Measurements from ENCODE around the gene RASA3. TPM values are rescaled to one million over a fixed set of nuclear protein-coding genes. Genes with fewer than 3 reads are reported as not detected.

RASA3 gene
- total RNA-seq, 1 donor from 2014 or later = 11.2 TPM

DNA sequence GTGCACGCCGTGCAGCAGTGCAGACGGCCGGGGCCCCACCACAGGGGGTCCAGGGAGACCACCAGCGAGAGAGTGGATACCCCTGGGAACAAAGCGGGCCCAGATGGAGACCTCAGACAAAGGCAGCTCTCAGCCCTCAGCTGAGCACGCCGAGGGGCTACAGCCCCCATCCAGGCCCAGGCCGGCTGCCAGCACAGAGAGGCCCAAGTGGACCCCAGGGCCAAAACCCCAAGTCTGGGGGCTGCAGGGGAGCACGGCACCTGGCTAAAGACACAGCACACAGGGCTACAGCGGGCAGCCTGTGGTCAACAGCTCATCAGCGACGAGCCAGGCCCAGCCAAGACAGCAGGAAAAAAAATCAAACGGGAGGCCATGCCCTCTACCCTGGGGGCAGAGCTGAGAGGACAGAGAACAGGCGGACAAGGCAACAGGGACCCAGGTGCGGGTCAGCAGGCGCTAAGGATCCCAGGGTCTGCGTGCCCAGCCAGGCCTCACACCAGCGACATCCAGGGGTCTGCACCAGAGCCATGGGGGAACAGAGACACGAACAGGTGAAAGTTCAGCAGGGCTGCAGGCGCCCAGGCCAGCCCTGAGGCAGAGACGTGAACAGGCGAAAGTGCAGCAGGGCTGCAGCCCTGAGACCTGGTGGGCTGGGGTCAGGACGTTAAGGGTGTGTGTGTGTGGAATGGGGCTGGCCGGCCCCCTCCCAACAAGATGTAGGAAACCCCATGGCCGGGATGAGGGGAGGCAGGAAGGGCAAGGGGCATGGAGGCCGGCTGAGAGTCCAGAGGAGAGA lies 34.3 kb downstream of the RASA3 start:
- intact Hi-C loops (cut with DNase I) = no loop called here
- DNase-seq (peak; percentile 37), ATAC-seq (ENCODE audit: poor library complexity) (no peak)

DNA sequence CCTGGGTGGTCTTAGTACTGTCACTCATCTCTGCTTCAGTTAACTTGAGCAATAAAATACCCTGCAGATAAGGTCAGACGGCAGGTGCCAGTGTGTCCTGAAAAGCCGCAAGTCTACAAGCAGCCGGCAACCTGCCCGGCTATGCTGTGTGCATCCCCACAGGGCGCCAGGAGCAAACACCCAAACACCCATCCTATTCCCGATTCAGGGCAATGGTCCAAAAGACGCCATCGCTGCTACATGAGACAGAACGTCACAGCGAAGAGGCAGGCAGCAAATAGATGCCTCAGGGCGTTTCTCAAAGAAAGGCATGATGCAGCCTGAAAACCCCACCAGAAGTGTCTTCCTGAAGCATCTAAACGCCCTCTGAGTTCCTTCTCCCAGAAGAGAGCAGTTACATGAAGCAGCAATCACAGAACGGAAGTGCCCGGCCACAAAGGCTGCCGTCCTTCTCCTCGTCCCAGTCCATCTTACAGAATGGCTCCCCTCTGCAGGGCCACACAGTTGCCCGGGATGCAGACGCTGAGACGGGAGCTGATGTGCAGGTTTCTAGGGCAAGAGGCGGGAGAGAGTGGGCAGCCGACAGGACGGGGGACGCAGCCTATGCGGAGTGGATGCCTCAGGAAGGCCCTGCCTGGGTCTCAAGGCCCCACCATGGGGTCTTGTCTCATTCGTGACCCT lies 35.1 kb downstream of the RASA3 start:
- ATAC-seq (ENCODE audit: poor library complexity) (no peak), DNase-seq (no peak)
- intact Hi-C loops (cut with DNase I) = no loop called here

DNA sequence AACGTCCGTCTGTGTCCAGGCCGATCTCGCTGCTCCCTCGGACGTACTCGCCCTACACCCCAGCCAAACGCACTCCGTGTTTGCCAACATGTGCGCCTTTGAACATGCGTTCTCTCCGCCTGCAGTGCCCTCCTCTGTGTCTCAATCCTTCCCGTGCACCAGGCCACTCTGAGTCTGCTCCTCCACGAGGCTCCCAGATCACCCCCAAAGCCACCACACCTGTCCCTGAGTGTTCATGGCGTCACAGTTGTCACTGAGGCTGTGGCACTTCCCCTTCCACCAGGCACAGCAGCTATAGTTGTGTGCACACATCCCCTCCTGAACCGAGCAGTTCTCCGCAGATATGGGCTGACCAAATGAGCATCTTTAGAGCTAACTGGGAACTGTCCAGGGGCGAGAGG lies 35.6 kb downstream of the RASA3 start:
- DNase-seq = no peak
- no peak for ATAC-seq (ENCODE audit: poor library complexity)
- intact Hi-C loops (cut with DNase I) = no loop called here

DNA sequence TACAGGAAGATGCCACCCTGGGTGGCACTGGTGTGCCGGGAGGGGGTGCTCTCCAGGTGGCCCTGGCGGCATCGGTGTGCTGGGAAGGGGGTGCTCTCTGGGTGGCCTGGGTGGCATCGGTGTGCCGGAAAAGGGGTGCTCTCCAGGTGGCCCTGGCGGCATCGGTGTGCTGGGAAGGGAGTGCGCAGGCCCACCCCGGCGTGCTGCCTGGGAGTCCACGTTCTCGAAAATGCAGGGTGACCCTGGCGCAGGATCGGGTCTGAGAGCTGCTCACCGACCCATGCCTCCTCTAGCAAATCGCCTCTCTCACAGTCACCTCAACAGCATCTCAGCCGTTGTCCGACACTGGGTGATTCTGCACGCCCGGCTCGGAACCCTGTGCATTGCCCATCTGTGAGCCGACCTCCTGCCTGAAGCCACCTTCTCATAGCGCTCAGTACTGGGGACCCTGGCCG lies 36.4 kb downstream of the RASA3 start:
- no peak for DNase-seq
- no peak for ATAC-seq (ENCODE audit: poor library complexity)
- intact Hi-C loops (cut with DNase I) = no loop called here

DNA sequence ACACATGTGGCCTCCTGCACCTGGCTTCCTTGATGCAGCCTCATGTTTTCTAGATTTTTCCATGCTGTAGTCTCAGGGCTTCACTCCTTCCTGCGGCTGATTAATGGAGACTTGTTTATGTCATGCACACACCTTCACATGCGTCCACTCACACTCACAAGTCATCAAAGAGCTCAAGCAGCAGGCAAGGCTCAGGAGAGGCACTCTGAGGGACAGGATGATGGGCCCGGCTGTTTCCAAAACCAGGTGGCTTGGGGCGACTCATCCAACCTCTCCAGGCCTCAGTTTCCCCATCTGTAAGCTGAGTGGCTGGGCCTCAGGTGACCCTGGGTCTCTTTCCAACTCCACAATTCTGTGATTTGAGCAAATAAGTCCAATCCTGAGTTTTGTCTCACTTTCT lies 36.9 kb downstream of the RASA3 start:
- ATAC-seq (ENCODE audit: poor library complexity) = no peak
- intact Hi-C loops (cut with DNase I) = no loop called here
- no peak for DNase-seq

DNA sequence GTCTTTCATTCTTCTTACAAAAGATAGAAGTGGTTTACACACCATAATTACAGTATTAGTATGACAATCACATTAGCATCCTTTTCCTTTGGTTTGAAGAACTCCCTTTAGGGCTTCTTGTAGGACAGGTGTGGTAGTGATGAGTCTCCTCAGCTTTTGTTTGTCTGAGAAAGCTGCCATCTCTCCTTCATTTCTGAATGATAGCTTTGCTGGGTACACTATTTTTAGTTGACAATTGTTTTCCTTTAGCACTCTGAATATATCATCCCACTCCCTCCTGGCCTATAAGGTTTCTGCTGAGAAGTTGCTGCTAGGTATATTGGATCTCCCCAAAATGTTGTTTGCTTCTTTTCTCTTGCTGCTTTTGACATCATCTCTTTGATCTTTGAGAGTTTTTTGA lies 39.3 kb downstream of the RASA3 start:
- DNase-seq = no peak

DNA sequence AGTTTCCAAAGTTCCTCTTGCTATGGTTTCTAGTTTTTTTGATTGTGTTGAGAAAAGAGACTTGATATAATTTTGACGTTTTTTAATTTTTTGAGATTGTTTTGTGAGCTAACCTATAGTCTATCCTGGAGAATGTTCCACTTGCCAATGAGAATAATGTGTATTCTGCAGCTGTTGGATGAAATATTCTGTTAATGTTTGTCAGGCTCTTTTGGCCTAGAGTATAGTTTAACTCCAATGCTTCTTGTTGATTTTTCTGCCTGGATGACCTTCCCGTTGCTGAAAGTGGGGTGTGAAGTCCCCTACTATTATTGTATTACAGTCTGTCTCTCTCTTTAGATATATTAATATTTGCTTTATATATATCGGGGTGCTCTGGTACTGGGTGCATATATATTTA lies 40.0 kb downstream of the RASA3 start:
- DNase-seq (no peak), ATAC-seq (ENCODE audit: poor library complexity) (no peak)
- intact Hi-C loops (cut with DNase I) = no loop called here

More for the DNA sequence above, 39.3 kb downstream of the RASA3 start:
- intact Hi-C loops (cut with DNase I) = no loop called here
- ATAC-seq (ENCODE audit: poor library complexity) = no peak

DNA sequence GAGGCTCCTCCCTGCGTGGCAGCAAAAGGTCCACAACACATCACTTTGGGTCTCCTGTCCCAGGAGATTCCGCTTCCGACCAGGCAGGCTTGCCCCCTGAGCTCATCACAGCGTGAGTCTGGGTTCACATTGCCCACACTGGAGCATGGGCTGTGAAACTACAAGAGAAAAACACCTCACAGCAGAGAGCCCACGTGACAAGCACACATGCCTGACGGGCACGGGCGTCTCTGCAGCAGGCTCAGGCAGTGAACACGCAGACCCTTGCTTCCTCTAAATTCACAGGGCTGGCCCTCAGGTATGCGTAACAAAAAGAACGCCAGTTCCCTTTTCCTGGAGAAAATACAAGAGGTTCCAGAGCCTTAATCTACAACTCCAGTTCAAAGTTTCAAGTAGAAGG lies 41.9 kb downstream of the RASA3 start:
- ATAC-seq (ENCODE audit: poor library complexity) (no peak), DNase-seq (no peak)
- intact Hi-C loops (cut with DNase I) = no loop called here

DNA sequence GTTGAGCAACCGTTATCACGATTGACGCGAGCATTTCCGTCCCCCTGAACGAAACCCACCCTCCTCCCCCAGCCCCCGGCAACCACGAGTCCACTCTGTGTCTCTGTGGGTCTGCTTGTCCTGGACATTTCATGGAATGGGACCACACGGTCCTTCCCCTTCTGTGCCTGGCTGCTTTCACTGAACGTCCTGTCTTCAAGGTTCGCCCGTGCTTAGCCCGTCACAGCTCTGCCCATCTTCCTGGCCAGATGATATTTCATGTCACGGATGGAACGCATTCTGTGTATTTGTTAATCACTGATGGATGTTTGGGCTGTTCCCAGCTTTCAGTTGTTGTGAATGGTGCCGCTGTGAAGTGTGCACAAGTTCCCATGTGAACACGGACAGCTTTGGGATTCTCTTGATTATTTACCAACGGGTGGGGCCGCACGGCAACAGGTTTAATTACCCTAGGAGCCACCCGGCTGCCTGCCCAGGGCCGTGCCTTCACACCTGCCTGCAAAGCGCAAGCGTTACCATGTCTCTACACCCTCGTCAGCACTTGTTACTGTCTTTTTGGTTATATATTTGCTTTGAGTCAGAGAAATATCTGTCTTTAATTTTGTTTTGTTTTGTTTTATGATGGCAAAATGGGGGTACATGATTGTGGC lies 42.5 kb downstream of the RASA3 start:
- ATAC-seq (ENCODE audit: poor library complexity) (no peak), DNase-seq (no peak)
- intact Hi-C loops (cut with DNase I) = no loop called here

DNA sequence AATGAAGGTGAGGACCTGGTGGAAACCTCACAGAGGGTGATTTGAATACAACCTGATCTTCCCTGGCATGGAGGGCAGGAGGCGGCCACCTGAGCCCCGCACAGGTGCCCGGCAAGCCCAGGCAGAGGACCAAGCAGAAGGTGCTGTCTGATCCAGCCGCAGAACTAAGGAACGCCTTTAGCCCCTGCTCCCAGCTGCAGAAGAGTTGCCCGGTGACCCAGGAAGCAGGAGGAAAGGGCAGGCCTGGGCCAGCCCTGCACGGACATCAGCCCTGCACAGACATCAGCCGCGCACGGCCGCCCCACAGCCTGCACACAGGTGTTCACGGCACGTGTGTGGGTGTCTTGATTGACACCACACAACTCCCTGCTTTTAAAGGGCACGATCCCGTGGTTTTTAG lies 43.1 kb downstream of the RASA3 start:
- intact Hi-C loops (cut with DNase I) = no loop called here
- no peak for ATAC-seq (ENCODE audit: poor library complexity)
- no peak for DNase-seq

DNA sequence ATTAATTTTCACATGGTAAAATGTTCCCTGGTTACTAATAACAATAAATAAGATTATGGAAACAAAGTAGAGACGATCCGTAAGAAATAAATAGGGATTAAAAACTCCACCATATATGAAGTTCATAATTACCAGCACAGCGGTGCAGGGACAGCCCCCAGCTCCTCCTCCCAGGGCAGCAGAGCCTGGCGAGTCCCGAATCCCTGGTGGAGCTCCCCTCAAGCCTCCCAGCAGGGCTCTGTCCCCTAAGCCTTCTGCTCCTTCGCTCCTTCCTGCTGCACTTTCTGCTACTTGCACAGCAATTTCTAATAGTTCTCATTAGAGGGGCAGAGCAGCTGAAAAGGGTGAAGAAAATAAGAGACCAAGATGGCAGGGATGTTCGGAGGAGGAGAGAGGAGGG lies 43.6 kb downstream of the RASA3 start:
- no peak for DNase-seq
- no peak for ATAC-seq (ENCODE audit: poor library complexity)
- intact Hi-C loops (cut with DNase I) = no loop called here

DNA sequence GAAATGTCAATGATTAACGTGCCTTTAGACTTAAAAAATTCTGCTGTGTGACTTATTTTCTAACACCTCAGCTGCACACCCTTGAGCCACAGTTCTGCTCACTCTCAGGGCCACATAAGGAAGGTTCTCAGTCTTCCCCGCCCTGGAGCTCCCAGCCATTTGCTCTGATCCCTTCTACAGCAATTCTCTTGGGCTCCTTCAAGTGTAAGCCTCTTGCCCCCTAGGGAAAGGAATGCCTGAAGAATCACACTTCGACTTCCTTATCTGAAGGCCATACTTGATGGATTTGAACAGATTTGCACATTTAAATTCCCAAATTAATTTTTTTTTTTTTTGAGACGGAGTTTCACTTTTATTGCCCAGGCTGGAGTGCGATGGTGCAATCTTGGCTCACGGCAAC lies 44.2 kb downstream of the RASA3 start:
- DNase-seq = no peak
- no peak for ATAC-seq (ENCODE audit: poor library complexity)
- intact Hi-C loops (cut with DNase I) = no loop called here

DNA sequence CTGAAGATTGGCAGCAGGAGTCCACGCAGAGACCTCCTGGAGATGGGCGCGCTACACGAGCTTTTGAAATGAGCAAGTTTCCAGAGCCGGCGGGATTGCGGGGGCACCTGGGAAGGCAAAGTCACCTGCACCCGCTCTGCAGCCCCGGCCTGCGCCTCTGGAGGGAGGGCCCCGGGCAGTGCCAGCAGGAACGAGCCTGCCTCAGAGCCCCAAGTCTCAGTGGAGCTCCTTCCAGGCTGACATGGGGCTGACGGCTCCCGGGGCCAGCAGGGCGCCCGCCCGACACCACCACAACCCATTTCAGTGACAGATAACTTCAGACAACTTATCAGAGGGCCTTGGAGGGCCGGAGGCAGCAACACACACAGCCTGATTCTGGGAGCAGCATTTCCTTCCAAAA lies 45.0 kb downstream of the RASA3 start:
- ATAC-seq (ENCODE audit: poor library complexity) = no peak
- no peak for DNase-seq
- intact Hi-C loops (cut with DNase I) = no loop called here

DNA sequence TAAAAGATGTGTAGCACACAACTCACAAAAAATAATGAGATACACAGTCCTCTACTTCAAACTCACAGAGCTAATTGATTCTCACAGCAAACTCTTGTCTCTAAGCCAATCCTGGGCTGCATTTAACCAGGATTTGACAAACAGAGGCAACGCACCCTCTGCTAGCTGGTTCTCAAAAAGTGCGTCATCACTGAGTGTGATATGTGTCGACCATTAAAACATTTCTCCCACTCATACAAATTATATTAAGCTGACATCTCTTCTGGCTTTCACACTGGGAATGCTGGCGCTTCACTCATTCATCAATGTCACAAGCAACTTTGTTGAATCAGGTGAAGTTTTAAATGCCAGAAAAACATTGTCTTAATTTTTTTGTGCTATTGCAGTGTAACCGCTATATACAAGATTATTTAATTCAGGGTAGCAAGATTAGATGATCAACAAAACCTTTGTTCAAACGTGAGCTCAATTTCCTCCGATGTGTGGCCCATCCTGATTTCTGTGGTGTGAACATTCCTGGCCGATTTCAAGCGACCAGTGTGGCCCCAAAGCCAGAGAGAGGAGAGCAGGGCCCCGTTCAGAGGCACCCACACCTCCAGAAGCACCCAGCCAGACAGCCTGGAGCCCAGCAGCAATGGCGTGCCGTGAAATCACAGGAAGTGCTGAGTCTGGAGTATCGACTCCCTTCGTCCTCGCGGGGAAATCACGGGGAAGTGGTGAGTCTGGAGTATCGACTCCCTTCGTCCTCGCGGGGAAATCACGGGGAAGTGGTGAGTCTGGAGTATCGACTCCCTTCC lies 49.4 kb downstream of the RASA3 start:
- no peak for ATAC-seq (ENCODE audit: poor library complexity)
- no peak for DNase-seq
- intact Hi-C loops (cut with DNase I) = no loop called here

DNA sequence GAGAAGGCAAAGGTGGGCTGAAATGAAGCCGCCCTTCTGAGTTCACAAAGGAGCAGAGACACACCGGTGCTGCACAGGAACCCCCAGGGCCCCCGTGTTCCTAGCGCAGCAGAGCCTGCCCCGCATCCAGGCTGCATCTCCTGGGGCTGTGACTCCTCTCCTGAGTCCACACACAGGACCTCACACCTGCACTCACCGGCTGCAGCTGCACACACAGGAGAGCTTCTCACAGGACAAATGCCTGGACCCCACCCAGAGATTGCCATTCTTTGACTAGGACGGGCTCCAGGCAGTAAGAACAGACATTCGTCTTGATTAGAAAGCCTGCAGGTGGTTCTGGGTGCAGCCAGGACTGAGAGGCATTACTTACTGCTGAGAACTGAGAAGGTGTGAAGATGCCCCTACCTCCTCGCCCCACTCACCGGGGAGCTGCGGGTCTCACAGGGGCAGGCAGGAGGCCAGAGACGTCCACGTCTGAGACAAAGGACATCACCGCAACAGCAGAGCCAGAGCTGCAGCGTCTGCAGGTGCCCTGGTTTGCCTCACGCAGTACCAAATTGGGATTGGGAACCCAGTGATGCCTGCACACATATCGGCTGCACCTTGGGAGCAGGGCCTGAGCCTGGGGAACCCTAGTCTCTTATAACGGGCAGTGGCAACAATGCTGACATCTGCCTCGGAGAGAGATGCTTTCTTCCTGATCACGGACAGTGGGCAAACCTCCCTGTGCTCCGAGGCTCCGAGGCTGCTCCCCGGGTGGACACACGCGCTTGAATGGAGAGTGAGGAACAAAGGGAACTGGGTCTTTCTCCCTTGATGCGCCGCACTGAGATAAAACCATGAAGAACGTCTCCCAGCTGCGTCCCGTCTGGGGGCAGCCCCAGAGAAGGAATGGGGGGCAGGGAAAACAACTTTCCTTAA lies 50.4 kb downstream of the RASA3 start:
- ATAC-seq (ENCODE audit: poor library complexity) = no peak
- DNase-seq = peak; percentile 32
- intact Hi-C loops (cut with DNase I) = no loop called here

DNA sequence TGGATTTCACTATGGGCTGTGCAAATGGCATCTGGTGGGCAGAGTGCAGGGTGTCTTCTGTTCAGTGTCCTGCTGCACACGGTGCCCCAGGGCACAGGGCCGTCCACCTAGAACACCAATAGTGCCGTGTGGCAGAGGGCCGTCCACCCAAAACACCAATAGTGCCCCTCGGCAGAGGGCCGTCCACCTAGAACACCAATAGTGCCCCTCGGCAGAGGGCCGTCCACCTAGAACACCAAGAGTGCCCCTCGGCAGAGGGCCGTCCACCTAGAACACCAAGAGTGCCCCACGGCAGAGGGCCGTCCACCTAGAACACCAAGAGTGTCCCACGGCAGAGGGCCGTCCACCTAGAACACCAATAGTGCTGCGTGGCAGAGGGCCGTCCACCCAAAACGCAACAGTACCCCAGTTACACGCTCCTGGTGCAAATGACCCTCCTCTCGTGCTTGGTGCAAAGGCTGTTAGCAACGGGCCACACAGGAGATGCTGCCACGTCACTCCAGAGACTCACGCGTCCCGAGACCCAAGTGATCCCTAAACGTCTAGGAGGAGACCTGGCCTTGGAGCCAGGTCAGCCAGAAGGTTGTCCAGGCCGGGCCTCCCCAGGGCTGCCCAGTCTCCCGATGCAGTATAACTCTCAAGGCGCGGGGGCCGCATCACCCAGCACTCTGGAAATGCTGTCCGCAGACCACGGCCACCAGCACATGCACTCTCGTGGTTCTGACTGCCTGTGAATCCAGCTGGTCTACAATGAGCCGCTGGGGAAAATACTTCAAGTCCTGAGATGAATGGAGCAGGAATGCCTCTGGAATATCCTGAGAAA lies 51.5 kb downstream of the RASA3 start:
- ATAC-seq (ENCODE audit: poor library complexity) = no peak
- peak; percentile 33 for DNase-seq
- intact Hi-C loops (cut with DNase I) = no loop called here
